Stimulated activated CD4-positive, alpha-beta T cell treated with anti-CD3 and anti-CD28 coated beads, Interleukin-1b, Interleukin-23, amount 100 ng/mL, for 1 hour (primary cell): ENCODE data around the gene TEX48.

Source experiments
- DNase-seq, 2 donors: peaks; one replicate each; pipeline ENCODE4 v3.0.0-alpha.2; 2020; ENCODE audit warnings: low read depth in 2 of 2

TEX48 gene

GRCh38 chr9:114621561-114621960, 60.4 kb downstream of the TEX48 start:
- no peak for DNase-seq

- DNase-seq, result no peak
Measured at GRCh38 chr9:114619191-114619761, 62.7 kb downstream of the TEX48 start.

GRCh38 chr9:114616684-114617520, 65.1 kb downstream of the TEX48 start:
- DNase-seq, result no peak
